ENCODE results near the gene ZNF428.

- TF ChIP-seq, protein P1, sequence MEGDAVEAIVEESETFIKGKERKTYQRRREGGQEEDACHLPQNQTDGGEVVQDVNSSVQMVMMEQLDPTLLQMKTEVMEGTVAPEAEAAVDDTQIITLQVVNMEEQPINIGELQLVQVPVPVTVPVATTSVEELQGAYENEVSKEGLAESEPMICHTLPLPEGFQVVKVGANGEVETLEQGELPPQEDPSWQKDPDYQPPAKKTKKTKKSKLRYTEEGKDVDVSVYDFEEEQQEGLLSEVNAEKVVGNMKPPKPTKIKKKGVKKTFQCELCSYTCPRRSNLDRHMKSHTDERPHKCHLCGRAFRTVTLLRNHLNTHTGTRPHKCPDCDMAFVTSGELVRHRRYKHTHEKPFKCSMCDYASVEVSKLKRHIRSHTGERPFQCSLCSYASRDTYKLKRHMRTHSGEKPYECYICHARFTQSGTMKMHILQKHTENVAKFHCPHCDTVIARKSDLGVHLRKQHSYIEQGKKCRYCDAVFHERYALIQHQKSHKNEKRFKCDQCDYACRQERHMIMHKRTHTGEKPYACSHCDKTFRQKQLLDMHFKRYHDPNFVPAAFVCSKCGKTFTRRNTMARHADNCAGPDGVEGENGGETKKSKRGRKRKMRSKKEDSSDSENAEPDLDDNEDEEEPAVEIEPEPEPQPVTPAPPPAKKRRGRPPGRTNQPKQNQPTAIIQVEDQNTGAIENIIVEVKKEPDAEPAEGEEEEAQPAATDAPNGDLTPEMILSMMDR (IDR thresholded peaks at IDR 0.05; ENCODE audit: insufficient read depth, low read depth, low read length) = no peak
- TF ChIP-seq EZH2 (IDR thresholded peaks at IDR 0.05; ENCODE audit: insufficient read depth, low read length) = no peak
Observed at GRCh38 chr19:43618921-43619261, 538 bp downstream of the ZNF428 start.

All from astrocyte (in vitro differentiated cells and primary cell).